PFSK-1 (cell line): ENCODE measurements around the gene ANO3.

Experiments used
- POLR2AphosphoS5 ChIP-seq: IDR thresholded peaks from 2 replicates; pipeline ENCODE4 v1.6.1; 2012; ENCODE audit warnings: low read depth, mild to moderate bottlenecking, control low read depth, low read length, moderate library complexity
- TAF1 ChIP-seq: IDR thresholded peaks from 2 replicates; pipeline ENCODE4 v1.6.1; 2012; ENCODE audit warnings: low read length, control low read depth, borderline replicate concordance; ENCODE audit not compliant: insufficient read depth
- TF ChIP-seq, protein P1 (sequence below), 2 experiments: IDR thresholded peaks; 2 replicates each; pipeline versions ENCODE4 v1.6.1 to v1.8.0; 2011 to 2012; ENCODE audit warnings: low read depth in 2 of 2, low read length in 2 of 2, control low read depth in 1 of 2, inconsistent platforms in 1 of 2, mild to moderate bottlenecking in 1 of 2, moderate library complexity in 1 of 2; ENCODE audit not compliant: insufficient read depth in 1 of 2

DNA sequence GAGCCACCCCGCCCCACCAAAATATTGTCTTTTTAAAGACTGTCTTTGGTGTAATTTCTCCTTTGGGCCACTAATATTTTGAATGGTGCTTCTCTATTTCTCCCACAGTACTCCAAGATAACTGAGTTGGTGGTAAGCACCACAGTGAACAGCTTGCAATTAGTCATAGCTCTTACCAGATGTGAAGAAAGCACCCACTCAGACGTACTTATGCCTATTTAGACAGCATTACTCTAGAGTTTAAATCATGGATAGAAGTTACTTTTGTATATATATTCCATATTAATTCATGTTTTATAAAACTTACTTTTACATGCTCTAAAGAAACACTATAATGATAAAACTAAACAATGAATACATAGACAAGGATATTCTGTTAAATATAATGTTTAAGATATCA lies 12.7 kb downstream of the ANO3 start:
- TF ChIP-seq, protein P1, sequence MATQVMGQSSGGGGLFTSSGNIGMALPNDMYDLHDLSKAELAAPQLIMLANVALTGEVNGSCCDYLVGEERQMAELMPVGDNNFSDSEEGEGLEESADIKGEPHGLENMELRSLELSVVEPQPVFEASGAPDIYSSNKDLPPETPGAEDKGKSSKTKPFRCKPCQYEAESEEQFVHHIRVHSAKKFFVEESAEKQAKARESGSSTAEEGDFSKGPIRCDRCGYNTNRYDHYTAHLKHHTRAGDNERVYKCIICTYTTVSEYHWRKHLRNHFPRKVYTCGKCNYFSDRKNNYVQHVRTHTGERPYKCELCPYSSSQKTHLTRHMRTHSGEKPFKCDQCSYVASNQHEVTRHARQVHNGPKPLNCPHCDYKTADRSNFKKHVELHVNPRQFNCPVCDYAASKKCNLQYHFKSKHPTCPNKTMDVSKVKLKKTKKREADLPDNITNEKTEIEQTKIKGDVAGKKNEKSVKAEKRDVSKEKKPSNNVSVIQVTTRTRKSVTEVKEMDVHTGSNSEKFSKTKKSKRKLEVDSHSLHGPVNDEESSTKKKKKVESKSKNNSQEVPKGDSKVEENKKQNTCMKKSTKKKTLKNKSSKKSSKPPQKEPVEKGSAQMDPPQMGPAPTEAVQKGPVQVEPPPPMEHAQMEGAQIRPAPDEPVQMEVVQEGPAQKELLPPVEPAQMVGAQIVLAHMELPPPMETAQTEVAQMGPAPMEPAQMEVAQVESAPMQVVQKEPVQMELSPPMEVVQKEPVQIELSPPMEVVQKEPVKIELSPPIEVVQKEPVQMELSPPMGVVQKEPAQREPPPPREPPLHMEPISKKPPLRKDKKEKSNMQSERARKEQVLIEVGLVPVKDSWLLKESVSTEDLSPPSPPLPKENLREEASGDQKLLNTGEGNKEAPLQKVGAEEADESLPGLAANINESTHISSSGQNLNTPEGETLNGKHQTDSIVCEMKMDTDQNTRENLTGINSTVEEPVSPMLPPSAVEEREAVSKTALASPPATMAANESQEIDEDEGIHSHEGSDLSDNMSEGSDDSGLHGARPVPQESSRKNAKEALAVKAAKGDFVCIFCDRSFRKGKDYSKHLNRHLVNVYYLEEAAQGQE (IDR thresholded peaks at IDR 0.05; ENCODE audit: insufficient read depth in 1 of 2, low read depth in 2 of 2, low read length in 2 of 2) = no peak
- no peak for TF ChIP-seq TAF1
- TF ChIP-seq POLR2AphosphoS5 = no peak
